ENCODE results near the gene RMND1.

The RMND1 gene, protein sequence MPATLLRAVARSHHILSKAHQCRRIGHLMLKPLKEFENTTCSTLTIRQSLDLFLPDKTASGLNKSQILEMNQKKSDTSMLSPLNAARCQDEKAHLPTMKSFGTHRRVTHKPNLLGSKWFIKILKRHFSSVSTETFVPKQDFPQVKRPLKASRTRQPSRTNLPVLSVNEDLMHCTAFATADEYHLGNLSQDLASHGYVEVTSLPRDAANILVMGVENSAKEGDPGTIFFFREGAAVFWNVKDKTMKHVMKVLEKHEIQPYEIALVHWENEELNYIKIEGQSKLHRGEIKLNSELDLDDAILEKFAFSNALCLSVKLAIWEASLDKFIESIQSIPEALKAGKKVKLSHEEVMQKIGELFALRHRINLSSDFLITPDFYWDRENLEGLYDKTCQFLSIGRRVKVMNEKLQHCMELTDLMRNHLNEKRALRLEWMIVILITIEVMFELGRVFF

DNA sequence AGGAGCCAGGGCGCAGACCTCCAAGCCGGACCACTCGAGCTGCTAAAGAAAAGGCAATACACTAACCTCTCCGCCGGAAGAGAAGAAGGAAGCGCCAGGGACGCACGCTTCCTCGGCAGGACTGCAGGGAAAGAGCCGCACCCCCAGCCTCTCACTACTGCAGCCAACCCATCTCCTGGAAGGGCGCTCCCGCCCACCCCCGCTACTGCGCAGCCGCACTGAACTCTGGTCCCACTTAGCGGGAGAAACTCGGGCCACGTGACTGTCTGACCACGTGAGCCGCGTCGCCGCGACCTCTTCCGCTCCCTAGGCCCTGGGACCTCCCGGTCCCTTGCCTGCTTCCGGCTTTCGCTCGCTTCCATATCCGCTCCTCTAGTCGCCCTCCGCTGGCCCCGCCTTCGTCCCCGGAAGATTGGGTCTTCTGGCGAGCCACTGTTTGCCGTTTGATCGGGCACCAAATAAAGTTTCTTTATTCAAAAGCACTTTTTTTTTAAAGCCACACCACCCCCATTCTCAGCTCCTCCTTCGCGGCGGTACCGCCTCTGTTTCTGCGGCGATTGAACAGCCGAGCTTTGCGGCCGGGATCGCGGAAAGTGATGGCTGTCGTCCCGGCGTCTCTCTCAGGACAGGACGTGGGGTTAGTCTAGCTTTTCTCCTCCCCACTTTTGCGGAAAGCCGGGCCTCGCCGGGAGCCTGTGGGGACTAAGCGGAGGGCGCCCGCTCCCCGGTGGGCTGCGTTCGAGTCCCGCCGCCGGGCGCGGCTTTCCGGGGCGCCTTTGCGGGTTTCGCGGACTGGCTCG is at the start of gene RMND1:
RMND1 (minus strand) TSS at position 177 of the 800 bp plus-strand sequence. CDS start 6,315 bp downstream, outside the sequence.
- peak; percentile 96 for TF ChIP-seq L3MBTL2 (conservative IDR thresholded peaks at IDR 0.05)
- TF ChIP-seq, protein P1, sequence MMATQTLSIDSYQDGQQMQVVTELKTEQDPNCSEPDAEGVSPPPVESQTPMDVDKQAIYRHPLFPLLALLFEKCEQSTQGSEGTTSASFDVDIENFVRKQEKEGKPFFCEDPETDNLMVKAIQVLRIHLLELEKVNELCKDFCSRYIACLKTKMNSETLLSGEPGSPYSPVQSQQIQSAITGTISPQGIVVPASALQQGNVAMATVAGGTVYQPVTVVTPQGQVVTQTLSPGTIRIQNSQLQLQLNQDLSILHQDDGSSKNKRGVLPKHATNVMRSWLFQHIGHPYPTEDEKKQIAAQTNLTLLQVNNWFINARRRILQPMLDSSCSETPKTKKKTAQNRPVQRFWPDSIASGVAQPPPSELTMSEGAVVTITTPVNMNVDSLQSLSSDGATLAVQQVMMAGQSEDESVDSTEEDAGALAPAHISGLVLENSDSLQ (IDR thresholded peaks at IDR 0.05): no peak
- no peak for TF ChIP-seq BHLHE40 (IDR thresholded peaks at IDR 0.05; ENCODE audit: borderline replicate concordance)
- TF ChIP-seq FOXA1 (IDR thresholded peaks at IDR 0.05): no peak
- no peak for TF ChIP-seq SUZ12 (IDR thresholded peaks at IDR 0.05)
- TF ChIP-seq ZNF384 (IDR thresholded peaks at IDR 0.05): peak; percentile 100
- TF ChIP-seq ELF4 (IDR thresholded peaks at IDR 0.05): peak; percentile 95
- no peak for TF ChIP-seq HDGF (IDR thresholded peaks at IDR 0.05; ENCODE audit: borderline replicate concordance)
- TF ChIP-seq FOXM1 (IDR thresholded peaks at IDR 0.05; ENCODE audit: borderline replicate concordance): peak; percentile 63; the same call in 1 of the 2 replicates
- no peak; the same call in 1 of the 2 replicates for TF ChIP-seq CTBP1 (IDR thresholded peaks at IDR 0.05; ENCODE audit: borderline replicate concordance)
- peak; percentile 99 for DNase-seq (ENCODE audit: extremely low spot score)
- ChIA-PET CTCF (interaction anchor here (1.0 kb wide), 1 partner anchor 17 kb away, joined by 3 read pairs; no protein-coding TSS in a partner anchor), POLR2A (interaction anchor here (0.7 to 1.9 kb wide), 9 partner anchors 10 to 62 kb away, joined by 3 to 11 read pairs (median 5); no protein-coding TSS in a partner anchor)

DNA sequence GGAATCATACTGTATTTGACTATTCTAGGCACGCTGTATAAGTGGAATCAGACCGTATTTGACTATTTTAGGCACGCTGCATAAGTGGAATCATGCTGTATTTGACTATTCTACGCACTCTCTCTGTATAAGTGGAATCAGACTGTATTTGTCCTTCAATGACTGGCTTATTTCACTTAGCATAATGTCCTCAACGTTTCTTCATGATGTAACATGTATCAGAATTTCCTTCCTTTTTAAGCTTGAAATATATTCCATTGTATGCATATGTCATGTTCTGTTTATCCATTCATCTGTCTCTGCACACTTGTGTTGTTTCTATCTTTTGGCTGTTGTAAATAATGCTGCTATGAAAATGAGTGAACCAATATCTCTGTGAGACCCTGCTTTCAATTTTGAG is 47.6 kb upstream of the RMND1 start:
- CTCF ChIA-PET: no interaction called here

GRCh38 chr6:151498327-151498726 is 46.4 kb upstream of the RMND1 start:
- no peak for DNase-seq (ENCODE audit: extremely low spot score)
- POLR2A ChIA-PET: no interaction called here
- no peak for TF ChIP-seq NFRKB (IDR thresholded peaks at IDR 0.05)
- no peak for TF ChIP-seq TARDBP (IDR thresholded peaks at IDR 0.05)
- TF ChIP-seq SP1 (IDR thresholded peaks at IDR 0.05): no peak
- TF ChIP-seq HDGF (IDR thresholded peaks at IDR 0.05; ENCODE audit: borderline replicate concordance): no peak
- TF ChIP-seq L3MBTL2 (conservative IDR thresholded peaks at IDR 0.05): no peak
- TF ChIP-seq CTBP1 (IDR thresholded peaks at IDR 0.05; ENCODE audit: borderline replicate concordance): no peak
- no peak for TF ChIP-seq SUZ12 (IDR thresholded peaks at IDR 0.05)
- TF ChIP-seq ELF4 (IDR thresholded peaks at IDR 0.05): no peak
- no peak for TF ChIP-seq BHLHE40 (IDR thresholded peaks at IDR 0.05; ENCODE audit: borderline replicate concordance)
- no peak for TF ChIP-seq LEF1 (IDR thresholded peaks at IDR 0.05; ENCODE audit: borderline replicate concordance)
- no peak for TF ChIP-seq FOXM1 (IDR thresholded peaks at IDR 0.05; ENCODE audit: borderline replicate concordance)
- TF ChIP-seq FOXA1 (IDR thresholded peaks at IDR 0.05): no peak
- CTCF ChIA-PET: no interaction called here

More for the DNA sequence above, 47.6 kb upstream of the RMND1 start:
- no peak for TF ChIP-seq FOXA1 (IDR thresholded peaks at IDR 0.05)
- POLR2A ChIA-PET: no interaction called here
- no peak for DNase-seq (ENCODE audit: extremely low spot score)

GRCh38 chr6:151497905-151498304 is 46.0 kb upstream of the RMND1 start:
- POLR2A ChIA-PET: no interaction called here
- CTCF ChIA-PET: no interaction called here
- TF ChIP-seq ELF4 (IDR thresholded peaks at IDR 0.05): no peak
- no peak for TF ChIP-seq LEF1 (IDR thresholded peaks at IDR 0.05; ENCODE audit: borderline replicate concordance)
- TF ChIP-seq HDGF (IDR thresholded peaks at IDR 0.05; ENCODE audit: borderline replicate concordance): no peak
- no peak for TF ChIP-seq SP1 (IDR thresholded peaks at IDR 0.05)
- TF ChIP-seq TARDBP (IDR thresholded peaks at IDR 0.05): no peak
- no peak for TF ChIP-seq ZNF384 (IDR thresholded peaks at IDR 0.05)
- DNase-seq (ENCODE audit: extremely low spot score): no peak

- POLR2A ChIA-PET: no interaction called here
- CTCF ChIA-PET: no interaction called here
- no peak for TF ChIP-seq FOXK2 (IDR thresholded peaks at IDR 0.05)
- TF ChIP-seq LEF1 (IDR thresholded peaks at IDR 0.05; ENCODE audit: borderline replicate concordance): no peak
- TF ChIP-seq SP1 (IDR thresholded peaks at IDR 0.05): no peak
- TF ChIP-seq ARNT (IDR thresholded peaks at IDR 0.05): no peak
- DNase-seq (ENCODE audit: extremely low spot score): no peak
Observed at GRCh38 chr6:151495380-151495779, 43.5 kb upstream of the RMND1 start.

DNA sequence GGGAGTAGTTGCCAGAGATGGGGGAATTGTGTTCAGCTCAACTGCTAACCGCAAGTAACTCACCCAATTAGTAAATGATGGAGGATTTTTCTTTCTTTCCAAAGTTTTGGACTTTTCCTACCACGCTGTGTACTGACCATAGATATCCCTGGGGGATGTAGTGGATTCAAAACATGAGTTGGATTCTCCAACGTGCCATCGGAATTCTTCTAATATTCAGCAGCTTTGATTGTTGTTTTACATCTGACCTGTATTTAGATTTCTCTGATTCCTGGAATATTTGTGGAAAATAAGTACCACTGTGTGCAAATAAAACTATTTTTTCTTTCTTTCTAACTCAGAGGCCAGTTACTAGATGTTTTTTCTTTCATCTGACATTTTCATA is 43.0 kb upstream of the RMND1 start:
- no peak for DNase-seq (ENCODE audit: extremely low spot score)
- CTCF ChIA-PET: interaction anchor here (0.7 kb wide), 1 partner anchor 12 kb away, joined by 3 read pairs; no protein-coding TSS in a partner anchor
- no peak for TF ChIP-seq L3MBTL2 (conservative IDR thresholded peaks at IDR 0.05)
- no peak for TF ChIP-seq HDGF (IDR thresholded peaks at IDR 0.05; ENCODE audit: borderline replicate concordance)
- TF ChIP-seq, protein P1 (IDR thresholded peaks at IDR 0.05): no peak
- no peak for TF ChIP-seq SUZ12 (IDR thresholded peaks at IDR 0.05)
- no peak for TF ChIP-seq FOXA1 (IDR thresholded peaks at IDR 0.05)
- no peak for TF ChIP-seq NFRKB (IDR thresholded peaks at IDR 0.05)
- no peak for TF ChIP-seq BHLHE40 (IDR thresholded peaks at IDR 0.05; ENCODE audit: borderline replicate concordance)
- POLR2A ChIA-PET: no interaction called here
